ENCODE data around the gene ALDH3A2.
A peak's percentile ranks its signal among the peaks of the same experiment; 100 is the strongest.

ALDH3A2 gene

GRCh38 chr17:19717031-19717360 is 68.4 kb downstream of the ALDH3A2 start:
- DNase-seq = no peak

GRCh38 chr17:19717411-19717908 is 68.9 kb downstream of the ALDH3A2 start:
- no peak for DNase-seq

DNA sequence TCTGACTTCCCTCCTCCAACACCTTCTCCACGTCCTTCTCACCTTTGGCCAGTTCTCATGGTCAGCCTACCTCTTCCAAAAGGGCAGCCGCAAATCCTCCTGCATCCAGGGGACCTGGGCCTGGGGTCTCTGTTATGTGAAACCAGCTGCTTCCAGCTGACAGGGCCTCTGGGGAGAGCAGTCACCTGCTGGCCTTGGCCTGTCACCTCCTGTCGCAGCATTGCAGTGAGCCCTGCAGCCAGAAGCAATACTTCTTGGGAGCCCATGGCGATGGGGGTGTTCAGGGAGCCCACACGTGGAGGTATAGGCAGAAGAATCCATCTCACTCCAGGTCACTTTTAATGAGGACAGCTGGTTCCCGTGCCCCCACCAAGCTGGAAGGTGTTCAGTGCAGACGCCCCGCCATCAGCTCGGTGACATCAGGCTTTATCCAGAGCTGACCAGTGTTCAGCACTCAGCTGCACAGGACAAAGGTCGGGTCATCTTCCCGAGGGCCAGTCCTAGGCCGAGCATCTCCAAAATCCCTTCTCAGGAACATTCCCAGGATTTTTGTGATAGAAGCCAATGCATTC is 69.6 kb downstream of the ALDH3A2 start:
- DNase-seq = no peak

DNA sequence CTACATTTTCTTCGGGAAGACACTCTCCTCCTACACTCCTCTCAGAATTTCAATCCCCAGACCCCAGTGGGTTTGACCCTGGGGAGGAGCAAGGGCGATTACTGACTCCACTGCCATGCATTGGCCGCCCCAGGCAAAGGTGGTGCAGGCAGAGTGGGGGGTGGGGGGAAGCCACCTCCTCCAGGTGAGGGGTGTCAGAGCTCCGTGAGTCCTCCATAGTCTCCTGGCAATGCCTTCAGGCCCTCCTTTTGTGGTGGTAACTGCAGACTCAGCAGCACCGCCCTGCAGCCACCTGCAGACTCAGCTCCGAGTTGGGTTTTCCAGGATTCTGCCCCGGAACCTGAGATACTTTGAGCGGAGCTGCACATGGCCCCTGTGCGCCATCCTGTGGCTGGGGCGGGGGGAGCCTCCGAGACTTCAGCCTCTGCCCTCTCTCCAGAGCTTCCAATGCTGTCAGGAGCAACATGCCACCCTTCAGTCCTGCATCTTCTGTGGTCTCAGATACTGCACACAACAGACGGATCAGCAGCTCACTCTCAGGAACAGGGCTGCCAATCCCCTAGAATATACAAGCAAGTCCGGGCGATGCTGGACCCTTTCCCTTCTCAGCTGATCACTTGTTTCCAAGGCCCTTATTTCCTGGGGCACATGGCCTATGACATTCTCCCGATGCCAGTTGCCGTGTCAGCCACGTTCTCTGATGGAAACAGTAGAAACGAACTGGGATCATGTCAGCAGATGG is 70.2 kb downstream of the ALDH3A2 start:
- no peak for DNase-seq

DNA sequence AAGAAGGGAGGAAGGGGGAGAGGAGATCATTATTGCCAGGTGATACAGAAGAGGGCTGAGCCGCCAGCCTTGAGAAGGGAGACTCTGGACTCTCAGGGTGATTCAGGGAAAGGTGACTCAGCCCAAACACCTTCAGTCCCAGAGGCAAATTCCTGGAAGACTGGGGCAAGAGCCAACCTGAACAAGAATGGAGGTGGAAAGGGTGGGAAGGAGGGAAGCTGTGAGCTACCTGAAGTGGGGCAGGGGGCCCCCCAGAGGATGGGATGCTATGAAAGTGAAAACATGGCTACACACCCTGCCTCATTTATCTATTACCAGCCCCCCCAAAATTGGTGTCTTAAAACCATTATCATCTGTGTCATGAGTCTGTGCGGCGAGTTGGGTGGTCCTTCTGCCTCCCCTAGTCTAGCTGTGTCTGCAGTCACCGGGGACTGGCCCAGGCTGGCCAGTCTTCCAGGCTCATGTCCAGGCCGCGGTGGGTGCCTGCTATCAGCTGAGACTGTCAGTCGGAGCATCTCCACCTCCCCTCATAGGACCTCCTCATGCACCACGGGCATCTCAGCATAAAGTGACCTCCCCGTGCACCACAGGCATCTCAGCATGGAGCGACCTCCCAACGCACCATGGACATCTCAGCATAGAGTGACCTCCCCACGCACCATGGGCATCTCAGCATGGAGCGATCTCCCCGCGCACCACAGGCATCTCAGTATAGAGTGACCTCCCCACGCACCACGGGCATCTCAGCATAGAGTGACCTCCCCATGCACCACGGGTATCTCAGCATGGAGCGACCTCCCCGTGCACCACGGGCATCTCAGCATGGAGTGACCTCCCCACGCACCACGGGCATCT is 71.0 kb downstream of the ALDH3A2 start:
- DNase-seq = no peak

DNA sequence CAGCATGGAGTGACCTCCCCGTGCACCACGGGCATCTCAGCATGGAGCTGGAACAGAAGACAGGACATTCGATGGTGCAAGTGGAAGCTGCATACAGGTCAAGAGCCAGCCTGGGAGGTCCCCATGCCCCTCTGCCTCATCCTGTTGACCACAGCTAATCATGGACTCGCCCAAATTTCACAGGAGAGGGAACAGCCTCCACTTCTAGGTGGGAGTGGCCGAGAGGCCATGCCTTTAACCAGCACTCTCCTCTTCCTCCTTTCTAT is 71.6 kb downstream of the ALDH3A2 start:
- DNase-seq = no peak

DNA sequence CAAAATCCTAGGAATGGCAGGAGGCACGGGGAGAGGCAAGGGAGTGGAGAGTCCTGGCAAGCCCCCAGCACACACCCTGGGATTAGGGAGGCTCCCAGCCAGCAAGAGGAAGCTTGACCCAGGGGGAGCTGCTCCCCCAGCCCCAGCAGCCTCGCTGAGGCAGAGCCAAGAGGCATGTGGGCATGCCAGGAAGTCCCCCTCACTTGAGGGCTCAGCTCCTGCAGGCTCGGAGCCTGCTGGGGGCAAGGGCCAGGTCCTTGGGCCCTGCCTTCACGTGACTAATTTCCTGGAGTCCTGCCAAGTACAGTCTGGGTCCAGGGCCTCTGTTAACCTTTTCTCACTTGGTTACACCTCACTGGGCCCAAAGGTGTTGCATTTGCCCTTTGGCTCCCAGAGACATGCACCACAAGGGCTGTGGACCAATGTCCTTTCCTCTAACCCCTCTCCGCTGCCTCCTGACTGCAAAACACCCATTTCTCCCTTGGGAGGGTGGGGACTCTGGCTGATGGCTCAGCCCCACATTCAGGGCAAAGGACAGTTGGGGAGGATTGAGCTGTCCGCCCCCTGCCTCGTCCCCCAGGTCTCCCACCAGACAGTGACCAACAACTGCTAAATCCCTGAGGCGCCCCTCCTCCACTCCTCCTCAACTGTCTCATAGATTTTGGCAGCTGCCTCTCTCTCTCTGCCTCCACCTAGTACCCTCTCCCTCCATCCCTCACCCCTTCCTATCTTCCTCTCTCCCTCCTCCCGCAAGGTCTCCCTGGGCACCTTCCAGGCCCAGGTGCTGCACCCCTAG is 72.3 kb downstream of the ALDH3A2 start:
- DNase-seq = no peak

DNA sequence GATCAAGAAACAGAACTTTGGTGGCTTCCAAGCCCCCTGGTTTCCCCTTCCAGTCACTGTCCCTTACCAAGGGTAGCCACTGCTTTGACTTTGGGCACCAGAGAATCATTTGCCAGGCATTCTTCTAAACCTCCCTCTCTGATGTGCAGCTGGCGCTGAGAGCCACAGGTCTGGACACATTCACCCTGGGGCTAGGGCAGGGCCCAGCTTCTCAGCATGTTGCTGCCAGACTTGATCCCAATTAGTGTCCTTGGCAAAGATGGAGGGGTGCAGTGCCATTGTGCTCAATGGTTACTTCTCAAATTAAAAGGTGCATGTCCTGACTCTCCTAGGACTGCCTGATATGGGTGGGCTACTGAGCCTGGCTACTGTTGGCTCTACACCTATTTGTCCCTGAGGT is 75.4 kb downstream of the ALDH3A2 start:
- DNase-seq = no peak

DNA sequence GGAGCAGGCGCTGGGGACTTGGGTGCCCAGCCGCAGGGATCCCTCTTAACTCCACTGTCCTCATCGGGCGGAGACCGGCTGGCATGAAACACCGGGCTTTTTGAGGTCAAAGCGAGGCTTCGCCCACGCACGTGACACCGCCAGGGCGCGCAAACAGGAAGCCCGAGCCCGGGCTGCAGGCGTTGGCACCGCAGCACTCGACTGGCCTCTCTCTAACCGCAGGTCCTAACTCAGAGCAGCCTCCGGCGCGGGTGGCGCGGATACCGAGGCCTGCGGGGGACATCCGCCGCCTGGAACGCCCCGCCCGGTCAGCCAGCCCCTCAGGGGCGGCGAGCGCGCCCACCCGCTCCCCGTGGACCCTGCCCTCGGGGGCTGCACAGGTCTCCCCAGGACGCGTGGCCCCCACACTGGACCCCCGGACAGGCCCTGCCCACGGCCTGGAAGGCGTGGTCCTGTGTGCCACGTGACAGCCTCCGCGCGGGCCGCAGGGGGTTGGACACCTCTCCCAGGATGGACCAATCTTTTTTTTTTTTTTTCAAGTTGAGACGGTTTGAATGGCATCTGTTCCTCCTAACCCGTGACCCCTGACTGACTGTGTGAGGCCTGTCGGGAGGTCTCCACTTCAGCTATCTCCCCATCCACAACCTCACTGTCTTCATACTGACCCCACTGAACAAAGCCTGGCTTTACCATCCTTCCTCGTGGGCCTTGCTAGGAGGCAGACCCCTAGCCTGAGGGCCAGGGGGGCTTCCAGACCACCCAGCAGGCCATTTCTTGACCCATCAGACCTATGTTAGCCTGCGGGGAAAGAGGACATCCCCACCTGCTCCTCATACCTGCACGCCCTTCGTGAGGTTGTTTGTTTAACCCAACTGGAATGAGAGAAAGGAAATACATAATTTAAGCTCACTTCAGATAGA is 76.2 kb downstream of the ALDH3A2 start:
- DNase-seq = peak; percentile 59

DNA sequence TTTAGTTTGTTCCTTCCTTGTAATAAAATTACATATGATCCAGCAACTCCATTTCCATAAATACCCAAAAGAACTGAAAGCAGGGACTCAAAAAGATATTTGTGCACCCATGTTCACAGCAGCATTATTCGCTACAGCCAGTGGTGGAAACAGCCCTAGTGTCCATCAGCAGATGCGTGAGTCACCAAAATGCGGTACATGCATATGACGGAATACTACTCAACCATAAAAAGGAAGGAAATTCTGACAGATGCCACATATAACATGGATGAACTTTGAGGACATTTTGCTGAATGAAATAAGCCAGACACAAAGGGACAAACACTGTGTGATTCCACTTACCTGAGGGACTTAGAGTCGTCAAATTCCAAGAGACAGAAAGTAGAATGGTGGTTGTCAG is 76.9 kb downstream of the ALDH3A2 start:
- no peak for DNase-seq

DNA sequence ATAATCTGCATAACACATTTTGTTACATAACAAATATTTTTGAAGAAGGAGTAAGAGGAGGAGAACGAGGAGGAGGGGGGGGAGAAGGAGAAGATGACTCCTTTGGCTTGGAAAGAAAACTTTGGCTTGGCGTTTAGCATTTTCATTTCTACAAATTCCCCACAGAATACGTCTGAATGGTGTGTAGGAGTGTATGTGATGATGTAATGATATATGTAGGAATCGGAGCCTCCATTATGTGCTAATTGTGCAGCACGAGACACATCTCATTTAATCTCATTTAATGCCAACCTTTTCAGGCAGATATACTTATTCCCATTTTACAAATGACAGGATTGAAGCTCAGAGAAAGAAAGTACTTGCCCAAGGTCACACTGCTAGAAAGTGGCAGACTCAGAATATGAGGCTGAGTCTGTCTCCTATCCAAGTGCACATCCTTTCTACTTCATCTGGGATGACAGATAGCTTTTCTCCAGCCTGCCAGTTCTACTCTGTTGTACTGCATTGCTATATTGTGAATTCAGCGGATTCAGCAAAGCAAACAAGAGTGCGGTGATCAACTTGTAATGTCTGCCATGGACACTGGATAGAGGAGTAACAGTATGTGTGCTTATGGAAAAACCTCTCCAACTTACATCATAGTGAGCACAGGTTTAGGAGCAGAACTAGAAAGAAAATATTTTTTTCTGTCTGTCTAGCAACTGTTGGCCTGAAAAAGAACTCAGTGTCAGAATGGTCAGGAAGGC is 78.3 kb downstream of the ALDH3A2 start:
- no peak for DNase-seq
